ENCODE data around the gene ACAT1. TPM values are rescaled to one million over a fixed set of nuclear protein-coding genes. Genes with fewer than 3 reads are reported as not detected.

ACAT1 gene
- total RNA-seq, 2 experiments from 2014 or later: 59.0 to 67.0 TPM

Other genes starting within 250 kb of the ACAT1 start
- under 1 TPM; 0.12 to 0.16 TPM for gene RAB39A, start 193.1 kb upstream of the ACAT1 start, total RNA-seq
- 10 to 100 TPM; 19.7 to 34.4 TPM for gene CUL5, start 112.7 kb upstream of the ACAT1 start, total RNA-seq
- 10 to 100 TPM; 28.4 to 45.2 TPM for gene NPAT, start 101.1 kb downstream of the ACAT1 start, total RNA-seq
- gene ATM, start 101.5 kb downstream of the ACAT1 start, total RNA-seq: 10 to 100 TPM; 32.8 to 36.1 TPM

Measured in activated CD4-positive, alpha-beta T cell treated with anti-CD3 and anti-CD28 coated beads for 36 hours (primary cell).